Right atrium auricular region (tissue), 2 donors: ENCODE measurements around the gene C15orf62. TPM values are rescaled to one million over a fixed set of nuclear protein-coding genes. Genes with fewer than 3 reads are reported as not detected.

Source experiments
- DNase-seq: peaks from one replicate; pipeline ENCODE4 v3.0.0-alpha.2; 2019; ENCODE audit warnings: low spot score
- H3K27ac ChIP-seq, 2 donors: fragments of 200-600 bp; sonication (generic); 1 replicate in 1 of 2; 2 replicates in 1 of 2; pipeline ENCODE4 v1.5.1; 2016 to 2019
- H3K27me3 ChIP-seq, 2 donors: fragments of 200-600 bp; sonication (generic); one replicate each; pipeline versions ENCODE4 v1.5.1 to v1.6.0; 2017 to 2019
- H3K36me3 ChIP-seq: fragments of 200-600 bp; sonication (generic); one replicate; pipeline ENCODE4 v1.5.1; 2016
- H3K4me1 ChIP-seq, 2 donors: fragments of 200-600 bp; sonication (generic); one replicate each; pipeline versions ENCODE4 v1.5.1 to v1.6.0; 2017 to 2019
- H3K4me3 ChIP-seq, 2 donors: fragments of 200-600 bp; sonication (generic); 1 replicate in 1 of 2; 2 replicates in 1 of 2; pipeline ENCODE4 v1.5.1; 2017 to 2019; ENCODE audit warnings: mild to moderate bottlenecking in 1 of 2, moderate library complexity in 1 of 2
- H3K9me3 ChIP-seq, 2 donors: fragments of 200-600 bp; sonication (generic); one replicate each; pipeline ENCODE4 v1.5.1; 2019
- total RNA-seq, 2 donors: library from RNA; depleted of rRNA; stranded (reverse); fragments of >200 nt; gene quantifications; one replicate each; pipeline ENCODE4 v1.1.0, GENCODE V29; 2016
- TF ChIP-seq, protein P1 (sequence below), 2 donors: fragments of 200-600 bp; sonication (generic); IDR thresholded peaks; one replicate each; pipeline ENCODE4 v1.5.1; 2019; ENCODE audit warnings: antibody characterized with exemption in 2 of 2

Gene C15orf62
- total RNA-seq, 2 donors from 2014 or later: 0.83 TPM; not detected in 1

DNA sequence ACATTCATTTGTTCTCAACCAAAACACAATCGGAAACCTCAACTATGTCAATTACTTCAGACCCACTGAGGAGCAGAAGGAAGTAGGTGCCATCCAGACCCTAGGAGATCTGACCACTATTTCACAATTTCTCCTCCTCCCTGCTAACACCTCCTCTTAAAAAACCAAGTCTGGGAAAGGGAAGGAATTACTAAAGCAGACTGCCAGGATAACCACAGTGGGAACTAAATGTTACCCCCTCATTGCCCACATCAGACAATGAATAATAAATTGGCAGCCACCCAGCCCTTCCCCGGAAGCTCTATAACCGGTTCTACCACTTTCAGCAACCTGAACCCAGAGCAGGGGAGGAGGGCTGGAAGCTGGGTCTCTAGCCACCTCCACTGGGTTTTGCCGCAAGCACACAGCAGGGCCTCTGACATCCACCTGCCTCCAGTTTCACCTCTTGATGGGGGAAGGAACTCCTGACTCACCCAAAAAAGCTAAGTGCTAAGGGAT lies 17.6 kb downstream of the C15orf62 start:
- TF ChIP-seq, protein P1, sequence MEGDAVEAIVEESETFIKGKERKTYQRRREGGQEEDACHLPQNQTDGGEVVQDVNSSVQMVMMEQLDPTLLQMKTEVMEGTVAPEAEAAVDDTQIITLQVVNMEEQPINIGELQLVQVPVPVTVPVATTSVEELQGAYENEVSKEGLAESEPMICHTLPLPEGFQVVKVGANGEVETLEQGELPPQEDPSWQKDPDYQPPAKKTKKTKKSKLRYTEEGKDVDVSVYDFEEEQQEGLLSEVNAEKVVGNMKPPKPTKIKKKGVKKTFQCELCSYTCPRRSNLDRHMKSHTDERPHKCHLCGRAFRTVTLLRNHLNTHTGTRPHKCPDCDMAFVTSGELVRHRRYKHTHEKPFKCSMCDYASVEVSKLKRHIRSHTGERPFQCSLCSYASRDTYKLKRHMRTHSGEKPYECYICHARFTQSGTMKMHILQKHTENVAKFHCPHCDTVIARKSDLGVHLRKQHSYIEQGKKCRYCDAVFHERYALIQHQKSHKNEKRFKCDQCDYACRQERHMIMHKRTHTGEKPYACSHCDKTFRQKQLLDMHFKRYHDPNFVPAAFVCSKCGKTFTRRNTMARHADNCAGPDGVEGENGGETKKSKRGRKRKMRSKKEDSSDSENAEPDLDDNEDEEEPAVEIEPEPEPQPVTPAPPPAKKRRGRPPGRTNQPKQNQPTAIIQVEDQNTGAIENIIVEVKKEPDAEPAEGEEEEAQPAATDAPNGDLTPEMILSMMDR (IDR thresholded peaks at IDR 0.05): no peak
- no peak overlapping the region for H3K27ac ChIP-seq
- H3K27me3 ChIP-seq: no peaks in the 10 kb centered on the region

GRCh38 chr15:40787991-40788390 lies 18.2 kb downstream of the C15orf62 start:
- H3K9me3 ChIP-seq: no peaks in the 10 kb centered on the region
- TF ChIP-seq, protein P1 (IDR thresholded peaks at IDR 0.05): no peak
- no peak overlapping the region for H3K4me3 ChIP-seq
- H3K27ac ChIP-seq: no peak overlapping the region
- H3K27me3 ChIP-seq: no peaks in the 10 kb centered on the region
- H3K36me3 ChIP-seq: no peaks in the 10 kb centered on the region
- H3K4me1 ChIP-seq: peaks cover 0 to 11% of the 10 kb centered on the region in 2 donors
- DNase-seq: no peak

More for the DNA sequence above, 17.6 kb downstream of the C15orf62 start:
- Histone ChIP-seq H3K4me3 (no peak overlapping the region), H3K9me3 (no peaks in the 10 kb centered on the region), H3K36me3 (no peaks in the 10 kb centered on the region), H3K4me1 (peaks cover 0 to 11% of the 10 kb centered on the region in 2 donors)
- DNase-seq: no peak

- H3K4me3 ChIP-seq: no peak overlapping the region
- DNase-seq: no peak
- peaks cover 0 to 11% of the 10 kb centered on the region in 2 donors for H3K4me1 ChIP-seq
- TF ChIP-seq, protein P1 (IDR thresholded peaks at IDR 0.05): no peak
- H3K27ac ChIP-seq: no peak overlapping the region
- no peaks in the 10 kb centered on the region for H3K36me3 ChIP-seq
- no peaks in the 10 kb centered on the region for H3K27me3 ChIP-seq
- no peaks in the 10 kb centered on the region for H3K9me3 ChIP-seq
Observed at GRCh38 chr15:40789119-40789518, 19.3 kb downstream of the C15orf62 start.

GRCh38 chr15:40789999-40790398 lies 20.2 kb downstream of the C15orf62 start:
- Histone ChIP-seq H3K4me1 (peaks cover 0 to 11% of the 10 kb centered on the region in 2 donors), H3K9me3 (no peaks in the 10 kb centered on the region), H3K27me3 (no peaks in the 10 kb centered on the region), H3K4me3 (no peak overlapping the region), H3K36me3 (no peaks in the 10 kb centered on the region), H3K27ac (no peak overlapping the region)
- TF ChIP-seq, protein P1 (IDR thresholded peaks at IDR 0.05): no peak
- no peak for DNase-seq

- Histone ChIP-seq H3K9me3 (no peaks in the 10 kb centered on the region), H3K4me3 (no peak overlapping the region), H3K36me3 (no peaks in the 10 kb centered on the region), H3K27ac (no peak overlapping the region), H3K4me1 (peaks cover 0 to 11% of the 10 kb centered on the region in 2 donors), H3K27me3 (no peaks in the 10 kb centered on the region)
- TF ChIP-seq, protein P1 (IDR thresholded peaks at IDR 0.05): no peak
- no peak for DNase-seq
Observed at GRCh38 chr15:40790718-40791117, 20.9 kb downstream of the C15orf62 start.

DNA sequence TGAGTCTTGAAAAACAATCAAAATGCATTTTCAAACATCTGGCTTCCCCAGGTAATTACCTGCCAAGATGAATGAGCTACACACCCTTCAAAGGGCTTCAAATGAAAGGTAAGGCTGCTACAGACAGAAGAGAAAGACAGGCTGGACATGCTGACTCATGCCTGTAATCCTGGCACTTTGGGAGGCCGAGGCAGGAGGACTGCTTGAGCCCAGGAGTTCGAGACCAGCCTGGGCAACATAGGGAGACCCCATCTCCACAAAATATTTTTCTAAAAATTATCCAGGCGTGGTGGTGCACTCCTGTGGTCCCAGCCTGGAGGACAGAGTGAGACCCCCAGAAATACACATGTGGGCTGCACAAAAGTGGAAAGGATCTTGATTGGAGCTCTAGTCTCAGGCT lies 22.6 kb downstream of the C15orf62 start:
- TF ChIP-seq, protein P1 (IDR thresholded peaks at IDR 0.05): no peak
- no peaks in the 10 kb centered on the region for H3K27me3 ChIP-seq
- no peak overlapping the region for H3K4me3 ChIP-seq
- DNase-seq: no peak
- no peak overlapping the region for H3K27ac ChIP-seq
- H3K4me1 ChIP-seq: peaks cover 0 to 2% of the 10 kb centered on the region in 2 donors
- H3K9me3 ChIP-seq: no peaks in the 10 kb centered on the region
- H3K36me3 ChIP-seq: no peaks in the 10 kb centered on the region
